GM12878 (cell line): Measurements from ENCODE around the gene PML. TPM values are rescaled to one million over a fixed set of nuclear protein-coding genes. Genes with fewer than 3 reads are reported as not detected.

Experiments
- ETV6 ChIP-seq, 2 experiments: fragments of 450-650 bp in 1 of 2; IDR thresholded peaks in 1 of 2; conservative IDR thresholded peaks in 1 of 2; 2 replicates each; pipeline ENCODE4 v1.6.1; 2014; ENCODE audit warnings: antibody characterized with exemption in 1 of 2, borderline replicate concordance in 1 of 2, low read depth in 1 of 2, mild to moderate bottlenecking in 1 of 2, moderate library complexity in 1 of 2
- GABPA ChIP-seq: IDR thresholded peaks from 2 replicates; pipeline ENCODE4 v1.6.1; 2014; ENCODE audit warnings: antibody characterized with exemption, low read depth, mild to moderate bottlenecking, inconsistent platforms
- LARP7 ChIP-seq: fragments of 450-650 bp; IDR thresholded peaks from 2 replicates; pipeline ENCODE4 v1.6.1; 2017; ENCODE audit warnings: mild to moderate bottlenecking
- NR2C1 ChIP-seq: fragments of 450-650 bp; IDR thresholded peaks from 2 replicates; pipeline ENCODE4 v1.6.1; 2017; ENCODE audit warnings: antibody characterized with exemption, mild to moderate bottlenecking, moderate library complexity
- RAD21 ChIP-seq: IDR thresholded peaks from 2 replicates; pipeline ENCODE4 v1.6.1; 2011; ENCODE audit warnings: mild to moderate bottlenecking, low read depth, low read length, moderate library complexity; ENCODE audit not compliant: insufficient read depth
- RAD51 ChIP-seq: fragments of 450-650 bp; IDR thresholded peaks from 2 replicates; pipeline ENCODE4 v1.6.1; 2016; ENCODE audit warnings: moderate library complexity, mild to moderate bottlenecking, inconsistent platforms
- RB1 ChIP-seq: fragments of 450-650 bp; formaldehyde crosslinking; IDR thresholded peaks from 2 replicates; pipeline ENCODE4 v1.6.1; 2017; ENCODE audit warnings: mild to moderate bottlenecking, borderline replicate concordance
- SKIL ChIP-seq: fragments of 450-650 bp; IDR thresholded peaks from 2 replicates; pipeline ENCODE4 v1.6.1; 2017; ENCODE audit warnings: mild to moderate bottlenecking, low read depth, inconsistent platforms; ENCODE audit not compliant: poor library complexity, severe bottlenecking
- SMAD5 ChIP-seq: IDR thresholded peaks from 2 replicates; pipeline ENCODE4 v1.6.1; 2016; ENCODE audit warnings: antibody characterized with exemption, low read depth
- STAT1 ChIP-seq: fragments of 450-650 bp; conservative IDR thresholded peaks from 2 replicates; pipeline ENCODE4 v1.6.1; 2014; ENCODE audit warnings: antibody characterized with exemption, mild to moderate bottlenecking
- ZBTB40 ChIP-seq: fragments of 450-650 bp; IDR thresholded peaks from 2 replicates; pipeline ENCODE4 v1.6.1; 2016; ENCODE audit warnings: mild to moderate bottlenecking, moderate library complexity, borderline replicate concordance
- ZNF24 ChIP-seq: fragments of 450-650 bp; IDR thresholded peaks from 2 replicates; pipeline ENCODE4 v1.6.1; 2017; ENCODE audit warnings: antibody characterized with exemption, mild to moderate bottlenecking
- ZSCAN29 ChIP-seq: fragments of 450-650 bp; IDR thresholded peaks from 2 replicates; pipeline ENCODE4 v1.6.1; 2017; ENCODE audit warnings: mild to moderate bottlenecking, moderate library complexity
- polyA plus RNA-seq, 11 experiments: library from polyadenylated mRNA; depleted of rRNA in 4 of 11; unstranded in 6 of 11; stranded (reverse) in 5 of 11; fragments of >200 nt; fragmentation: Nextera tagmentation in 4 of 11; fragmentation: Illumina TruSeq in 1 of 11; extraction: Ambion mirVana in 4 of 11; extraction: Trizol in 1 of 11; gene quantifications; 1 replicate in 1 of 11; 2 replicates in 10 of 11; pipeline versions ENCODE4 v1.2.1 to v1.2.3, GENCODE V29; 2011 to 2016; ENCODE audit warnings: inconsistent platforms in 2 of 11, missing spikeins in 2 of 11, low read depth in 1 of 11
- total RNA-seq, 4 experiments: library from RNA; depleted of rRNA in 3 of 4; stranded (reverse); fragments of >200 nt in 3 of 4; fragmentation: Illumina TruSeq in 1 of 4; extraction: Trizol in 1 of 4; gene quantifications; 2 replicates each; pipeline versions ENCODE4 v1.2.1 to v1.2.3, GENCODE V29; 2013 to 2021
- TF ChIP-seq, protein P1 (sequence below): fragments of 450-650 bp; formaldehyde crosslinking; IDR thresholded peaks from 2 replicates; pipeline ENCODE4 v1.4.0; 2022; ENCODE audit warnings: mild to moderate bottlenecking, moderate library complexity
- TF ChIP-seq, protein P2 (sequence below): IDR thresholded peaks from 2 replicates; pipeline ENCODE4 v1.6.1; 2012; ENCODE audit warnings: mild to moderate bottlenecking, low read depth, low read length

Gene PML
- total and polyA plus RNA-seq, 10 of the 15 experiments (the other 5 are each of a cell fraction or from before 2014, with no cell fraction given), result 8.5 to 95.5 (median 30.8) TPM

GRCh38 chr15:73991726-73992593 lies 2.6 kb upstream of the PML start, which contains the start of gene STOML1 (continued):
- TF ChIP-seq, protein P1, sequence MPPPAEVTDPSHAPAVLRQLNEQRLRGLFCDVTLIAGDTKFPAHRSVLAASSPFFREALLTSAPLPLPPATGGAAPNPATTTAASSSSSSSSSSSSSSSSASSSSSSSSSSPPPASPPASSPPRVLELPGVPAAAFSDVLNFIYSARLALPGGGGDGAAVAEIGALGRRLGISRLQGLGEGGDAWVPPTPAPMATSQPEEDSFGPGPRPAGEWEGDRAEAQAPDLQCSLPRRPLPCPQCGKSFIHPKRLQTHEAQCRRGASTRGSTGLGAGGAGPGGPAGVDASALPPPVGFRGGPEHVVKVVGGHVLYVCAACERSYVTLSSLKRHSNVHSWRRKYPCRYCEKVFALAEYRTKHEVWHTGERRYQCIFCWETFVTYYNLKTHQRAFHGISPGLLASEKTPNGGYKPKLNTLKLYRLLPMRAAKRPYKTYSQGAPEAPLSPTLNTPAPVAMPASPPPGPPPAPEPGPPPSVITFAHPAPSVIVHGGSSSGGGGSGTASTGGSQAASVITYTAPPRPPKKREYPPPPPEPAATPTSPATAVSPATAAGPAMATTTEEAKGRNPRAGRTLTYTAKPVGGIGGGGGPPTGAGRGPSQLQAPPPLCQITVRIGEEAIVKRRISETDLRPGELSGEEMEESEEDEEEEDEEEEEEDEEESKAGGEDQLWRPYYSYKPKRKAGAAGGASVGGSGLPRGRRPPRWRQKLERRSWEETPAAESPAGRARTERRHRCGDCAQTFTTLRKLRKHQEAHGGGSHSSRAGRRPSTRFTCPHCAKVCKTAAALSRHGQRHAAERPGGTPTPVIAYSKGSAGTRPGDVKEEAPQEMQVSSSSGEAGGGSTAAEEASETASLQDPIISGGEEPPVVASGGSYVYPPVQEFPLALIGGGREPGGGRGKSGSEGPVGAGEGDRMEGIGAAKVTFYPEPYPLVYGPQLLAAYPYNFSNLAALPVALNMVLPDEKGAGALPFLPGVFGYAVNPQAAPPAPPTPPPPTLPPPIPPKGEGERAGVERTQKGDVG (CRISPR knock-in tag), result no peak
- TF ChIP-seq SMAD5 (no peak), RAD51 (no peak), STAT1 (peak; percentile 90; the same call in 1 of the 2 replicates), NR2C1 (peak; percentile 71), ZNF24 (peak; percentile 70; the same call in 1 of the 2 replicates), RB1 (peak; percentile 90), SKIL (no peak), ZBTB40 (no peak), GABPA (peak; percentile 75; the same call in 1 of the 2 replicates), LARP7 (peak; percentile 93), ZSCAN29 (peak; percentile 67; the same call in 1 of the 2 replicates), ETV6 (conservative IDR thresholded peaks at IDR 0.05 in 1 of 2, IDR thresholded peaks at IDR 0.05 in 1 of 2; ENCODE audit: borderline replicate concordance in 1 of 2, low read depth in 1 of 2) (peak in 1 of 2 experiments; percentile 10; a peak in 1 of 4 replicates), RAD21 (no peak)
- TF ChIP-seq, protein P2, sequence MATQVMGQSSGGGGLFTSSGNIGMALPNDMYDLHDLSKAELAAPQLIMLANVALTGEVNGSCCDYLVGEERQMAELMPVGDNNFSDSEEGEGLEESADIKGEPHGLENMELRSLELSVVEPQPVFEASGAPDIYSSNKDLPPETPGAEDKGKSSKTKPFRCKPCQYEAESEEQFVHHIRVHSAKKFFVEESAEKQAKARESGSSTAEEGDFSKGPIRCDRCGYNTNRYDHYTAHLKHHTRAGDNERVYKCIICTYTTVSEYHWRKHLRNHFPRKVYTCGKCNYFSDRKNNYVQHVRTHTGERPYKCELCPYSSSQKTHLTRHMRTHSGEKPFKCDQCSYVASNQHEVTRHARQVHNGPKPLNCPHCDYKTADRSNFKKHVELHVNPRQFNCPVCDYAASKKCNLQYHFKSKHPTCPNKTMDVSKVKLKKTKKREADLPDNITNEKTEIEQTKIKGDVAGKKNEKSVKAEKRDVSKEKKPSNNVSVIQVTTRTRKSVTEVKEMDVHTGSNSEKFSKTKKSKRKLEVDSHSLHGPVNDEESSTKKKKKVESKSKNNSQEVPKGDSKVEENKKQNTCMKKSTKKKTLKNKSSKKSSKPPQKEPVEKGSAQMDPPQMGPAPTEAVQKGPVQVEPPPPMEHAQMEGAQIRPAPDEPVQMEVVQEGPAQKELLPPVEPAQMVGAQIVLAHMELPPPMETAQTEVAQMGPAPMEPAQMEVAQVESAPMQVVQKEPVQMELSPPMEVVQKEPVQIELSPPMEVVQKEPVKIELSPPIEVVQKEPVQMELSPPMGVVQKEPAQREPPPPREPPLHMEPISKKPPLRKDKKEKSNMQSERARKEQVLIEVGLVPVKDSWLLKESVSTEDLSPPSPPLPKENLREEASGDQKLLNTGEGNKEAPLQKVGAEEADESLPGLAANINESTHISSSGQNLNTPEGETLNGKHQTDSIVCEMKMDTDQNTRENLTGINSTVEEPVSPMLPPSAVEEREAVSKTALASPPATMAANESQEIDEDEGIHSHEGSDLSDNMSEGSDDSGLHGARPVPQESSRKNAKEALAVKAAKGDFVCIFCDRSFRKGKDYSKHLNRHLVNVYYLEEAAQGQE, result 0 out of 2 replicates have a peak, but pooled peaks have one; percentile 37
